RWPE2 (cell line): ENCODE data around the gene DPH7.

Source experiments
- ATAC-seq: fragments of 200-7000 bp; cut with Tn5 transposase; 3 replicates; pipeline ENCODE4 v1.9.1; 2021; ENCODE audit warnings: low read depth
- DNase-seq: peaks from one replicate; pipeline ENCODE4 v3.0.0-alpha.2; 2020; ENCODE audit warnings: low spot score
- H3K27ac ChIP-seq: fragments of 450-650 bp; 2 replicates; pipeline ENCODE4 v1.5.1; 2017; ENCODE audit warnings: mild to moderate bottlenecking; ENCODE audit not compliant: poor library complexity, severe bottlenecking
- H3K27me3 ChIP-seq: fragments of 250-450 bp; sonication (Bioruptor Pico); 2 replicates; pipeline ENCODE4 v1.5.1; 2021; ENCODE audit warnings: mild to moderate bottlenecking, moderate library complexity; ENCODE audit not compliant: insufficient read depth, poor library complexity, severe bottlenecking
- H3K36me3 ChIP-seq: fragments of 250-450 bp; sonication (Bioruptor Pico); 2 replicates; pipeline ENCODE4 v1.5.1; 2020; ENCODE audit warnings: low read depth, mild to moderate bottlenecking, moderate library complexity
- H3K4me1 ChIP-seq: fragments of 250-450 bp; sonication (Bioruptor Pico); 2 replicates; pipeline ENCODE4 v1.5.1; 2021; ENCODE audit warnings: mild to moderate bottlenecking, moderate library complexity; ENCODE audit not compliant: insufficient read depth, poor library complexity, severe bottlenecking
- H3K4me3 ChIP-seq: fragments of 250-450 bp; sonication (Bioruptor Pico); 2 replicates; pipeline ENCODE4 v1.5.1; 2021; ENCODE audit warnings: mild to moderate bottlenecking, moderate library complexity; ENCODE audit not compliant: severe bottlenecking
- H3K9me3 ChIP-seq: fragments of 250-450 bp; sonication (Bioruptor Pico); 2 replicates; pipeline ENCODE4 v1.5.1; 2021; ENCODE audit warnings: mild to moderate bottlenecking, moderate library complexity; ENCODE audit not compliant: severe bottlenecking
- CTCF ChIP-seq: fragments of 450-650 bp; IDR thresholded peaks from one replicate; pipeline ENCODE4 v1.5.1; 2017; ENCODE audit warnings: mild to moderate bottlenecking, moderate library complexity; ENCODE audit not compliant: poor library complexity, severe bottlenecking

Gene DPH7

GRCh38 chr9:137606734-137607138 lies 28.0 kb upstream of the DPH7 start:
- TF ChIP-seq CTCF = no peak
- H3K27ac ChIP-seq = peak overlapping the region; percentile 68
- H3K9me3 ChIP-seq = no peaks in the 10 kb centered on the region
- peaks cover 19% of the 10 kb centered on the region for H3K36me3 ChIP-seq
- ATAC-seq = peak; percentile 8
- no peak for DNase-seq
- H3K4me3 ChIP-seq = peak overlapping the region; percentile 74
- H3K4me1 ChIP-seq = peaks cover 18% of the 10 kb centered on the region
- no peaks in the 10 kb centered on the region for H3K27me3 ChIP-seq

GRCh38 chr9:137606005-137606621 lies 27.4 kb upstream of the DPH7 start:
- Histone ChIP-seq H3K27me3 (no peaks in the 10 kb centered on the region), H3K36me3 (peaks cover 19% of the 10 kb centered on the region), H3K27ac (peak overlapping the region; percentile 68), H3K4me1 (peaks cover 12% of the 10 kb centered on the region), H3K4me3 (peak overlapping the region; percentile 74), H3K9me3 (no peaks in the 10 kb centered on the region)
- no peak for TF ChIP-seq CTCF
- ATAC-seq (peak; percentile 8; the same call in 2 of the 3 replicates), DNase-seq (no peak)

- no peaks in the 10 kb centered on the region for H3K27me3 ChIP-seq
- peaks cover 19% of the 10 kb centered on the region for H3K36me3 ChIP-seq
- ATAC-seq (peak; percentile 83), DNase-seq (peak; percentile 95)
- TF ChIP-seq CTCF = no peak
- peak within 1 kb of the TSS; percentile 68 for H3K27ac ChIP-seq
- H3K9me3 ChIP-seq = no peaks in the 10 kb centered on the region
- H3K4me1 ChIP-seq = peaks cover 4% of the 10 kb centered on the region
- peak within 1 kb of the TSS; percentile 74 for H3K4me3 ChIP-seq
These were observed 26.6 kb upstream of the DPH7 start, which contains the start of gene ARRDC1 for GRCh38 chr9:137605121-137606004. Gene ARRDC1 (plus strand): TSS chr9:137605686. CDS start chr9:137605718, 32 bp downstream.

- H3K9me3 ChIP-seq = no peaks in the 10 kb centered on the region
- H3K4me3 ChIP-seq = peak overlapping the region; percentile 34
- no peaks in the 10 kb centered on the region for H3K27me3 ChIP-seq
- DNase-seq (no peak), ATAC-seq (no peak)
- peaks cover 15% of the 10 kb centered on the region for H3K36me3 ChIP-seq
- no peak for TF ChIP-seq CTCF
- no peak overlapping the region for H3K27ac ChIP-seq
- peaks cover 4% of the 10 kb centered on the region for H3K4me1 ChIP-seq
These were observed 25.8 kb upstream of the DPH7 start for GRCh38 chr9:137604345-137605086.
